GM12872 (cell line): Measurements from ENCODE around the gene C1orf56.
A peak's percentile ranks its signal among the peaks of the same experiment; 100 is the strongest.

Source experiments
- CTCF ChIP-seq: IDR thresholded peaks from 3 replicates; pipeline ENCODE4 v1.5.1; 2011; ENCODE audit warnings: low read depth, mild to moderate bottlenecking, low read length, moderate library complexity; ENCODE audit not compliant: insufficient read depth

C1orf56 gene

GRCh38 chr1:151002611-151003010, 44.9 kb upstream of the C1orf56 start:
- TF ChIP-seq CTCF, result no peak

- no peak for TF ChIP-seq CTCF
Observed at GRCh38 chr1:151003180-151003579, 44.4 kb upstream of the C1orf56 start.

- TF ChIP-seq CTCF, result no peak
Observed at GRCh38 chr1:151005729-151006319, 41.7 kb upstream of the C1orf56 start.

- peak; percentile 65 for TF ChIP-seq CTCF
Observed at GRCh38 chr1:151006327-151007052, 41.1 kb upstream of the C1orf56 start, which contains the start of gene MINDY1. TSS of gene MINDY1 (minus strand) at chr1:151006902. CDS start at chr1:151002617, 4,285 bp downstream.

- no peak for TF ChIP-seq CTCF
Observed at GRCh38 chr1:151007853-151008243, 39.7 kb upstream of the C1orf56 start.

GRCh38 chr1:151008244-151009205, 39.0 kb upstream of the C1orf56 start, which contains the start of gene PRUNE1:
TSS of gene PRUNE1 (plus strand) at chr1:151008449. CDS start at chr1:151008633, 184 bp downstream.
- TF ChIP-seq CTCF, result no peak

- no peak for TF ChIP-seq CTCF
Observed at GRCh38 chr1:151009206-151009587, 38.4 kb upstream of the C1orf56 start.
